HepG2 (cell line): ENCODE results near the gene BRMS1. TPM values are rescaled to one million over a fixed set of nuclear protein-coding genes. Genes with fewer than 3 reads are reported as not detected.
A peak's percentile ranks its signal among the peaks of the same experiment; 100 is the strongest.

Experiments used
- FOXK1 ChIP-seq: sonication (generic); formaldehyde crosslinking; IDR thresholded peaks from 2 replicates; pipeline ENCODE4 v1.4.0; 2020; ENCODE audit warnings: low read depth, missing genetic modification reagents, borderline replicate concordance
- IKZF1 ChIP-seq: fragments of 450-650 bp; IDR thresholded peaks from 2 replicates; pipeline ENCODE4 v1.7.1; 2016
- MEIS1 ChIP-seq: sonication (generic); formaldehyde crosslinking; IDR thresholded peaks from 2 replicates; pipeline ENCODE4 v1.9.0; 2021; ENCODE audit warnings: mild to moderate bottlenecking, missing genetic modification reagents, moderate library complexity, borderline replicate concordance
- NRL ChIP-seq: sonication (generic); formaldehyde crosslinking; IDR thresholded peaks from 2 replicates; pipeline ENCODE4 v1.5.0; 2020; ENCODE audit warnings: missing genetic modification reagents, mild to moderate bottlenecking, moderate library complexity, borderline replicate concordance
- PRDM10 ChIP-seq: sonication (generic); formaldehyde crosslinking; IDR thresholded peaks from 2 replicates; pipeline ENCODE4 v1.4.0; 2020; ENCODE audit warnings: low read depth, missing genetic modification reagents
- SYNCRIP ChIP-seq: fragments of 200-400 bp; formaldehyde crosslinking; IDR thresholded peaks from 2 replicates; pipeline ENCODE4 v1.6.1; 2018; ENCODE audit warnings: mild to moderate bottlenecking, low read depth, low read length; ENCODE audit not compliant: insufficient read depth
- ZBTB33 ChIP-seq: sonication (generic); formaldehyde crosslinking; IDR thresholded peaks from 2 replicates; pipeline ENCODE4 v1.4.0; 2020; ENCODE audit warnings: missing genetic modification reagents
- ZNF3 ChIP-seq: IDR thresholded peaks from 2 replicates; pipeline ENCODE4 v1.7.0; 2017; ENCODE audit warnings: inconsistent platforms
- polyA plus RNA-seq, 8 experiments: library from polyadenylated mRNA; depleted of rRNA in 3 of 8; stranded (reverse) in 7 of 8; unstranded in 1 of 8; fragments of >200 nt; fragmentation: Illumina TruSeq in 4 of 8; extraction: Trizol in 4 of 8; gene quantifications; 2 replicates each; pipeline versions ENCODE4 v1.2.1 to v1.2.3, GENCODE V29; 2011 to 2016; ENCODE audit warnings: low read depth in 4 of 8, missing spikeins in 1 of 8, mixed read lengths in 1 of 8; ENCODE audit not compliant: insufficient read depth in 1 of 8
- total RNA-seq, 5 experiments: library from RNA; depleted of rRNA; stranded (reverse); fragments of >200 nt; fragmentation: Illumina TruSeq; extraction: Trizol; gene quantifications; 2 replicates each; pipeline ENCODE4 v1.2.3, GENCODE V29; 2016; ENCODE audit warnings: low read depth in 1 of 5
- TF ChIP-seq, protein P1 (sequence below): IDR thresholded peaks from 2 replicates; pipeline ENCODE4 v1.6.1; 2016; ENCODE audit warnings: mild to moderate bottlenecking
- TF ChIP-seq, protein P2 (sequence below): sonication (generic); formaldehyde crosslinking; IDR thresholded peaks from 2 replicates; pipeline ENCODE4 v1.4.0; 2020; ENCODE audit warnings: missing genetic modification reagents, borderline replicate concordance

Gene BRMS1
- total and polyA plus RNA-seq, 2 of the 13 experiments (the other 11 are each of a cell fraction or from before 2014, with no cell fraction given): 15.8 to 55.7 TPM

- TF ChIP-seq, protein P1, sequence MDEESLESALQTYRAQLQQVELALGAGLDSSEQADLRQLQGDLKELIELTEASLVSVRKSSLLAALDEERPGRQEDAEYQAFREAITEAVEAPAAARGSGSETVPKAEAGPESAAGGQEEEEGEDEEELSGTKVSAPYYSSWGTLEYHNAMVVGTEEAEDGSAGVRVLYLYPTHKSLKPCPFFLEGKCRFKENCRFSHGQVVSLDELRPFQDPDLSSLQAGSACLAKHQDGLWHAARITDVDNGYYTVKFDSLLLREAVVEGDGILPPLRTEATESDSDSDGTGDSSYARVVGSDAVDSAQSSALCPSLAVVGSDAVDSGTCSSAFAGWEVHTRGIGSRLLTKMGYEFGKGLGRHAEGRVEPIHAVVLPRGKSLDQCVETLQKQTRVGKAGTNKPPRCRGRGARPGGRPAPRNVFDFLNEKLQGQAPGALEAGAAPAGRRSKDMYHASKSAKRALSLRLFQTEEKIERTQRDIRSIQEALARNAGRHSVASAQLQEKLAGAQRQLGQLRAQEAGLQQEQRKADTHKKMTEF (CRISPR knock-in tag): peak; percentile 78; the same call in 1 of the 2 replicates
- TF ChIP-seq ZNF3 (CRISPR knock-in tag) (no peak), IKZF1 (no peak), PRDM10 (CRISPR knock-in tag) (no peak), SYNCRIP (no peak), NRL (CRISPR knock-in tag) (peak; percentile 57; the same call in 1 of the 2 replicates), MEIS1 (CRISPR knock-in tag) (peak; percentile 79; the same call in 1 of the 2 replicates), FOXK1 (CRISPR knock-in tag) (peak; percentile 88), ZBTB33 (CRISPR knock-in tag) (peak; percentile 50; the same call in 1 of the 2 replicates)
- TF ChIP-seq, protein P2, sequence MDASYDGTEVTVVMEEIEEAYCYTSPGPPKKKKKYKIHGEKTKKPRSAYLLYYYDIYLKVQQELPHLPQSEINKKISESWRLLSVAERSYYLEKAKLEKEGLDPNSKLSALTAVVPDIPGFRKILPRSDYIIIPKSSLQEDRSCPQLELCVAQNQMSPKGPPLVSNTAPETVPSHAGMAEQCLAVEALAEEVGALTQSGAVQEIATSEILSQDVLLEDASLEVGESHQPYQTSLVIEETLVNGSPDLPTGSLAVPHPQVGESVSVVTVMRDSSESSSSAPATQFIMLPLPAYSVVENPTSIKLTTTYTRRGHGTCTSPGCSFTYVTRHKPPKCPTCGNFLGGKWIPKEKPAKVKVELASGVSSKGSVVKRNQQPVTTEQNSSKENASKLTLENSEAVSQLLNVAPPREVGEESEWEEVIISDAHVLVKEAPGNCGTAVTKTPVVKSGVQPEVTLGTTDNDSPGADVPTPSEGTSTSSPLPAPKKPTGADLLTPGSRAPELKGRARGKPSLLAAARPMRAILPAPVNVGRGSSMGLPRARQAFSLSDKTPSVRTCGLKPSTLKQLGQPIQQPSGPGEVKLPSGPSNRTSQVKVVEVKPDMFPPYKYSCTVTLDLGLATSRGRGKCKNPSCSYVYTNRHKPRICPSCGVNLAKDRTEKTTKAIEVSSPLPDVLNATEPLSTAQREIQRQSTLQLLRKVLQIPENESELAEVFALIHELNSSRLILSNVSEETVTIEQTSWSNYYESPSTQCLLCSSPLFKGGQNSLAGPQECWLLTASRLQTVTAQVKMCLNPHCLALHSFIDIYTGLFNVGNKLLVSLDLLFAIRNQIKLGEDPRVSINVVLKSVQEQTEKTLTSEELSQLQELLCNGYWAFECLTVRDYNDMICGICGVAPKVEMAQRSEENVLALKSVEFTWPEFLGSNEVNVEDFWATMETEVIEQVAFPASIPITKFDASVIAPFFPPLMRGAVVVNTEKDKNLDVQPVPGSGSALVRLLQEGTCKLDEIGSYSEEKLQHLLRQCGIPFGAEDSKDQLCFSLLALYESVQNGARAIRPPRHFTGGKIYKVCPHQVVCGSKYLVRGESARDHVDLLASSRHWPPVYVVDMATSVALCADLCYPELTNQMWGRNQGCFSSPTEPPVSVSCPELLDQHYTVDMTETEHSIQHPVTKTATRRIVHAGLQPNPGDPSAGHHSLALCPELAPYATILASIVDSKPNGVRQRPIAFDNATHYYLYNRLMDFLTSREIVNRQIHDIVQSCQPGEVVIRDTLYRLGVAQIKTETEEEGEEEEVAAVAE (CRISPR knock-in tag): peak; percentile 87; the same call in 1 of the 2 replicates
These were observed at the start of gene BRMS1 (continued) for GRCh38 chr11:66344550-66345315.
